Limb (tissue), 2 donors: ENCODE measurements around the gene DIO1.

ENCODE experiments used
- DNase-seq, 2 donors: peaks; one replicate each; pipeline ENCODE4 v3.0.0-alpha.2; 2016; ENCODE audit errors: extremely low spot score in 2 of 2

The DIO1 gene

DNA sequence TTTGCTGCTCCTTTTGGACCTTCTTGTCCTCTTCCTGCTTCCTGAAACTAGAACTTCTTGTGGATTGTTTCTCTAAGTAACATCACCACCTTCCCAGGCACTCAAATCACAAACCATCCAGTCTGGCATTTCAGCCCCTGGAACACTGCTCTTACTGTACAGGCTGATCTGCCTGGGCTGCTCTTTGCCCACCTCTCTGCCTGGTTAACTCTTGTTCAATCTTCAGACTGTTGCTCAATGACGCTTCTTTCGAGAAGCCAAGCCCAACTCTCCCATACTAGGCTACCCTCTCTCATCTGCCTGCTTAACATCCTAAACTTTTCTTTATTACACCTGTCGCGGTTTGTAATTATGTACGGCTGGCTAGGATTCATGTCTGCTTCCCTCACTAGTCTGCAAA is 657 bp downstream of the DIO1 start:
- no peak for DNase-seq

DNA sequence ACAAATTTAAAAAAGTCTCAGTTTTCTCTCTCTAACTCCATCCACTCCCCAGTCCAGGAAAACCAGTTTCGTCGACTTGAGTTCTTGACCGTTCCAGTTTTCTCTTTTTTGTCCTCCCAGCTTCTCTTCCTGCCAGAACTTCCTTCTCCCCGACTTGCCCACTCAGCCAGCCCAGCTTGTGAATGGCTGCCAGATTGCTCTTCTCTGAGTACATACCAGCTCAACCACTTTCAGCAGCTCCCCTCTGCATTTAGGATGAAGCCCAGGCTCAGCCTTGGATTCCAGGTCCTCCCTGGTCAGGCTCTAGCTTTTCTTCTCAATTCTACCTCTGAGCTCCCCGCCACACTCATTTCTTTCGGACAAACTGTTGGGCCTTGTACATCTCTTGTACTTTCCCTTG is 1.4 kb downstream of the DIO1 start:
- DNase-seq: no peak

DNA sequence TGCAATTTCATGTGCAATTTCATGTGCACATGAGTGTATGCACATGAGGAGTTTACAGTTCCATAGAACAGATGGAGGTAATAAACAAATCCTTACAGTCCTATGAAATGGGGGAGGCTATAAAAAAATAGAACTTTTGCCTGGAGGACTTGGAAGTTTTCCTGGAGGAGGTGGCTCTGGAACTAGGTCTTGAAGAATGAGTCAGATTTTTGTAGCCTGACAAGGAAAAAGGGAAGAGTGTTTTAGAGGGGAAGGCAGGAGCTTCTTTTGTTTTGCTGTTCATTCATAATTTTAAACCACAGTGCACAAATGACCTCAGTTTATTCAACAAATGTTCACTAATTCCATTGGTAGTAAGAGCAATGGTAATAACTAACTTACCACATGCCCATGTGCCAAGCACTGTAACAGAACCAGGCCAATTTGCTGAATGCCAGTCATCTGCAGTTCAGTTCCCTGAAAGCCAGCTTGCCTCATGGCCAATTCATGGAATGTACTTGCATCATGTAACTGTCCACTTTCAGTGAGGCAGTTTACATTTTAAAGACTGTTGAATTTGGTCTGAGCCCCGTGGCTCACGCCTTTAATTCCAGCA is 2.7 kb downstream of the DIO1 start:
- peak in 1 of 2 donors; percentile 29 for DNase-seq

DNA sequence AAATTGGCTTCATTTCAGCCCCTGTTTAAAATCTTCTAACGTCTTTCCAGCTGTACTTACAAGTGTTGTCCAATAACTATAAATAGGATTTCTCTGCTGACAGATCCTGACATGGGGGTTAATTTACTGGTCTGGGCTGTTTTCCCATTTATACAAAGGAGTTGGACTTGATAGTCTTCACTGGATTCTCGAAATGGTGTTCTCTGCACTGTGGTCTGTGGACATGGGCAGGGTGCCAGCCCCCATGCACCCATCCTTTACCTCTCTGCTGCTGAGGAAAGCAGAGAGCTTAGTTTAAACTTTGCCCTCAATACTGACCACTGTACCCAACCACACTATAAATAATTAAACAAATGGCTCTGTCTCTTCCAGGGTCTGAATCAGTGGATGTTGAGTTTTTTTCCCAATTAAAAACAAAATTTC is 5.2 kb downstream of the DIO1 start:
- DNase-seq: peak; percentile 60

DNA sequence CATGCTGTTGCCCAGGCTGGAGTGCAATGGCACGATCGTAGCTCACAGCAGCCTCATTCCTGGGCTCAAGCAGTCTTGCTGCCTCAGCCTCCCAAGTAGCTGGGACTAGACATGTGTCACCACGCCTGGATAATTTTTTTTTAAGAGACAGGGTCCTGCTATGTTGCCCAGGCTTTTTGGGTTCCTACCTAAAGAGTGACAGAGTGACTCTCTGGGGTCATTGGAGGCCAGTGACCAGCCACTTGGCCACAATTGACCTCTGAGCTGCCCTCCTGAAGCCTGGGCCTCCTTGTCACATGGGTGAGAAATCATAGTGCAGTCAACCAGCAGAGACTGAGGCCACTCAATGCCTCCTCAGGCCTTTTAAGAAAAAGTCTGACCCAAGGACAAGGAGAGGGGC is 5.7 kb downstream of the DIO1 start:
- no peak for DNase-seq

DNA sequence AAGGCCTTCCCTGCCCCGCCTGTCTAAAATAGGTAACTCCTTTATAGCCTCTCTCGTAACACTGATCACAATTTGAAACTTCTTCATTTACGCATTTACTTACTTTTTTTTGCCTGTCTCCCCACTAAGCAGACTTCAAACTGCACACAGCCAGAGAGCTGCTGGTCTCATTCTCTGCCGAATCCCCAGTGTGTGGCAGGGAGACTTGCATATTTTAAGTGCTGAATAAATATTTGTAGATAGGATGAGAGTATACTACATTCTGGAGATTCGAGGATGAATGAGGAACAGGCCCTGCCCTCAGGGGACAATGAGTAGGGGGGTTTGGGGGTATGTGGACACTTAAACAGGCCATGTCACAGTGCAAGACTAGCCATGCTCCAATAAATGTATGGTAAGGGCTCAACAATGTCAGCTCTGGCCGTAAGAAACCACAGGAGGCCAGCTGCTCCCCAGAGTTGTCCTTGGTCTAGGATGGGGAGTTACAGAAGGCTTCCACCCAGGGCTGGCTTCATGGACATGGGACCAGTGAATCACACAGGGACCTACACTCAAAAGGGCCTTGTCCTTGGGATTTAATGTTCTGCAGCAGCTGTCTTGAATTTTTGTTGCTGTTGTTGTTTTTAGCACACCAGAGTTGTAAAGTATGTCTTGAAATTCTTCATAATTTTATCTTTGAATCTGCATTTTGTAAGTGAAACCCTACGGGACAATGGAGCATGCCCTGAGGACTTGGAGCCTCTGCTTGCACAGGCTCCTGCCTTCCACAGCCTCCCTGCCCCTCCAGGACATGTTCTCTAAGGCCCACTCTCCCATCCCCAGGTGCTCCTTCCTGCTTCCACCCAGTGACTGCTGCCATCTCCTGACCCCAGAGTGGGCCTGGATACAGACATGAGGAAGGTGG is 8.5 kb downstream of the DIO1 start:
- no peak for DNase-seq

DNA sequence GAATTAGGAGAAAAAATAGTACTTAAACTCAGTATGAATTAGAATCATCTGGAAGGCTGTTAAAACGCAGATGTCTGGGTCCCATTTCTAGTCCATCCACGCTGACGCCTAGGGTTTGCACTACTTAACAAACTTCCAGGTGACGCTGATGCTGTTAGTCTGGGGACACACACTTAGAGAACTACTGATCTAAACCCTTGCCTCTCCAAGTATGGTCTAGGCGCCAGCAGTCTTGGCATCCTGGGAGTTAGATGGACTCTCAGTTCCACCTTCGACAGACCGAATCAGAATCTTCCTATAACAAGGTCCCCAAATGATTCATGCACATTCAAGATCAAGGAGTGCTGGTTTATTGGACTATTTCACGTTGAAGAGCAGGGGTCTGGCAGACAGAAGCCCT is 11.5 kb downstream of the DIO1 start:
- DNase-seq: no peak

DNA sequence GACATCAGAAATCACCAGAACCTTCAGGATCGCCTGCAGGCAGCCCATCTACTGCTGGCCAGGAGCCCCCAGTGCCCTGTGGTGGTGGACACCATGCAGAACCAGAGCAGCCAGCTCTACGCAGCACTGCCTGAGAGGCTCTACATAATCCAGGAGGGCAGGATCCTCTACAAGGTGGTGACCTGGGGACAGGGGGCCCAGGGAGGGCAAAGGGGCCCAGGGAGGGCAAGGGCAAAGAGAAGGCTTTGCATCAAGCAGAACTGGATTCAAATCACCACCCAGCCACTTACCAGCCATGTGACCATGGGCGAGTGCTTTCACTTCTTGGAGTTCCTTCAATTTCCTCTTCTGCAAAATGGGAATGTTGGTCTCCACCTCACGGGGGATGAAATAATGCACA is 12.1 kb downstream of the DIO1 start:
- no peak for DNase-seq

DNA sequence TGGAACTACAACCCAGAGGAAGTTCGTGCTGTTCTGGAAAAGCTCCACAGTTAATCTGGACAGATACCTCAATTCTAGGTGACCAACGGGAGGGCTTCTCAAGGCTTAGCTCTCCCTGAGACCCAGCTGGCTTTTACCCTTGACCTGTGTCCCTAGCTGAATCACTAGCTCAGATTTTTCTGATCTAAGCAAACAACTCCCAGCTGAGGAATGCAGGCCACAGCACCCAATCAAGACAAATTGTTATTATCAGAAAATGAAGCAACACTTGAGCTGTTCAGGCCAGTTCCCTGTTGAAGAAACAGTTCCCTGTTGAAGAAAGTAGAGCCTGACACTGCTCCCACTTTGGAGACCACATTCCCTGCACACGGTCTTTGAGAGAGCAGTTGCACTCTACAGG is 16.0 kb downstream of the DIO1 start:
- DNase-seq: no peak

DNA sequence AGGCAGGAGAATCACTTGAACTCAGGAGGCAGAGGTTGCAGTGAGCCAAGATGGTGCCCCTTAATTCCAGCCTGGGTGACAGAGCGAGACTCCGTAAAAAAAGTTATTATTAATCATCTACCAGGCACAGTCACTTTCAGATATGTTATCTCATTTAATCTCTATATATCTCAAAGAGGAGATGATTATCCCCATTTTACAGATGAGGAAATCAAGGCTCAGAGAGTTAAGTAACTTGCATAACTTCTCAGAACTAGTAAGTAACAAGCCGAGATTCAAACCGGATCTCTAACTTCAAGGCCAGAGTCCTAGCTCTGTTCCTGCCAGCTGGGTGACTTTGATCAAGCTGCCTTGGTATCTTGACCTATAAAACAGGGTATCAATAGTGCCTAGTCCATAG is 17.5 kb downstream of the DIO1 start:
- no peak for DNase-seq

DNA sequence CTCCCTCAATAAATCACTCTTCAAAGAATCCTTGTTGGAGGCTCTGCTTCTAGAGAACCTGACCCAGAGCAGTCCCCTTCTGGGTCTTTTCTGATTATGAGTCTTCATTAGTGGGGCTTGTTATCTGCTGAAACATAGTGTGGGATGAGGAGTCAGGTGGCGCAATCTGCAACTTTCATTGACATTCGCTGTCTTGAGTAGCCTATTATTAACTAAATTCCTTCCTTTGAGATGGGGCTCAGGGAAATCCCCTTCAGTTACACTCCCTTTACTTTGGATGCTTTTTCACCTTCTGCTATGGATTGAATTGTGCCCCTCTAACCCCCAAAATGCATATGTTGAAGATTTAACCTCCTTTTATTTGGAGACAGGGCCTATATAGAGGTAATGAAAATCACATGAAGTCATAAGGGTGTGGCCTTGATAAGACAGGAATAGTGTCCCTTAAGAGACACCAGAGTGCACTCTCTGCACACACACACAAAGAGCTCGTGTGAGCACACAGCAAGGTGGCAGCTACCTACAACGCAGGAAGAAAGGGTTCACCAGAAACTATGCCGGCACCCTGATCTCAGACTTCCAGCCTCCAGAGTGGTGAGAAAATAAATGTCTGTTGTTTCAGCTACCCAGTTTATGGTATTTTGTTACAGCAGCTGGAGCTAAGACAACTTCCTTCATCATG is 19.5 kb downstream of the DIO1 start:
- DNase-seq: no peak

DNA sequence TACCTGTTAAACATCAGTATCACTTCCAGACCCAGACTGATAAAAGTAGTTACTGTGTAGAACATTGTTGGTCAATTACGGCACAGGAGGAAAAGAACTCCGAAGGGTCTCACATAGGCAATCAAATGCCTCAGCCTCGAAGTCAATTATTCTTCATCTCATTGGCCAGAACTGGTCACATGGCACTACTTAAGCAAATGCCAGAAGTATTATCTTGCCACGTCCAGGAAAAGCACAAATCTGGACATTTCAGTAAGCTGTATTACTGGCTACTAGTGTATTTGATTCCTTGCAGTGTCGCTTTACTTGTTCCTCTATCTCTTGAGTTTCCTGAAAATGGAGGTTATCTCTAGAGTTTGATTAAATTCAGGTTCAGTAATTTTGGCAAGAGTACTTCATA is 24.4 kb downstream of the DIO1 start:
- DNase-seq: no peak

DNA sequence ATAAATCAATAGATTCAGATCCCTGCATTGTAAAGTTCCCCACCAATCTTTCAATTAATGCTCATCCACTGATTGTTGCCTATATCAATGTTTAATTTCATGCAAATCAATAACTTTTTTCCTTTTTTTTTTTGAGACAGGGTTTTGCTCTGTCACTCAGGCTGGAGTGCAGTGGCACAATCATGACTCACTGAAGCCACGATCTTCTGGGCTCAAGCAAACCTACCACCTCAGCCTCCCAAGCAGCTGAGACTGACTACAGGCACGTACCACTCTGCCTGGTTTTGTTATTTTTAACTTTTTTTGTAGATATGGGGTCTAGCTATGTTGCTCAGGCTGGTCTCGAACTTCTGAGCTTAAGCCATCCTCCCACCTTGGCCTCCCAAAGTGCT is 25.7 kb downstream of the DIO1 start:
- no peak for DNase-seq

DNA sequence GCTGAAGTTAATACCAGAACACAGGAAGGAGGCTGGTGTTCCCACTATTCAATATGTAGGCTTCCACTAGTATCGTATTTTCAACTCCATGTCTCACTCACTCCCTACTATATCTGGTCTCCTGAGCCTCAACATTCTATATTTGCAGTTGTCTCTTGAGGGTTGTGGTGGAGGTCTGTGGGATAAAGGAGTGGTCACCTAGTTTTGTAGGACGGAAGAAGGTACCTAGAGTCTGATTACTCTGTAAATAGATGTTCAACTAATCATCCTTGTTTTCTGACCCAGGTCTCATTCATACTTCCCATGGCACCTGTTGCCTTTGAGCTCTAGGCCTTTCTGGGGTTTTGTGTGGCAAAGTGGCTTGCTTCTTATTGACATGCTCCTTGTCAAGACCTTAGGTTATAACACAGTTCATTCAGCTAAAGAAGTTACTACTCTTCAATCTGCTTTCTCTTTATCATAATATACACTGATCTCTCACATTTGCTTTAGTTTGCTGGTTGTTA is 33.4 kb downstream of the DIO1 start:
- DNase-seq: no peak

DNA sequence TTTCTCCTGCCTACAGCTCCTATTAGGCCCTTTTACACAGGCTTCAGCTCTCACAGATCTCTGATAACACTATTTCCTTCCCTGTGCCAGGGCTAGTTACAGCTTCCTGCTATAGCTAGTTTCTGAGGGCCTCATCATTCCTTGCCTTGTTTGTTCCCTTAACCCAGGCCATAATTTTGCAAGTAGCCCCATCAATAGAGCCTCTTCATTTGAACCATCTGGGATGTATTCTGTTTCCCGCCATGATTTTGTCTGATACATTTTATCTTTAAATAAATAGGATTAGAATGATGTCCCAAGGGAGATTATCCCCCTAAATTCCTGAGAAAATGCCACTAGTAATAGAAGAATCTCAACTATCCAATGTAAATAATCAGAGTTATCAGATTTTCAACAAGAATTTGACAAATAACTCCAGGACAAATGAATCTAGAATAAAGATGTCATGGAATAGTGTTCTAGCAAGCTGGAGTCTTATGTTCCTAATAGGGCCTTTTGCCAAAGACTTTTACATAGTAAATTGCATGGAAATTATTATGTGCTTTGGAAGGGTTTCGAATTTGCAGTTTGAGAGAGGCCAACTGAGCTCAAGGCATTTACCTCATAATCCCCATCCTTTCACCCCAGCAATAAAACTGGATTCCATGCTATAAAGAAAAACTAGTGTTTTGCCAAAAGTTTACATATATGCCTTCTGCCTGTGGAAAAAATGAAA is 35.4 kb downstream of the DIO1 start:
- DNase-seq: peak in 1 of 2 donors; percentile 65

DNA sequence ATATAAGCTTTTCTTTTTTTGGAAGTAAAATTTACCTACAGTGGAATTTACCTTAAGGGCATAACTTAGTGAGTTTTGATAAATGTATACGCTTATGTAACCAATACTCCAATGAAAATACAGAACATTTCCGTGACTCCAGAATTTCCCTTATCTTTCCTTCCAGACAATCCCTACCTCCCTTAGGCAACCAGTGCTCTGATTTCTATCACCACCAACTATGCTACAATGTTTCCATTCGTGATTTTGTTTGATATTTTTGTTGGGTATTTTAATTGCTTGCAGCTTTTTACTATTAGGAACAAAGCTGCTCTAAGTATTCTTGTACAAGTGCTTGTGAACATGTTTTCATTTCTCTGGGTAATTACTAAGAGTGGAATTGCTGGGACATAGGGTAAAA is 36.9 kb downstream of the DIO1 start:
- no peak for DNase-seq

DNA sequence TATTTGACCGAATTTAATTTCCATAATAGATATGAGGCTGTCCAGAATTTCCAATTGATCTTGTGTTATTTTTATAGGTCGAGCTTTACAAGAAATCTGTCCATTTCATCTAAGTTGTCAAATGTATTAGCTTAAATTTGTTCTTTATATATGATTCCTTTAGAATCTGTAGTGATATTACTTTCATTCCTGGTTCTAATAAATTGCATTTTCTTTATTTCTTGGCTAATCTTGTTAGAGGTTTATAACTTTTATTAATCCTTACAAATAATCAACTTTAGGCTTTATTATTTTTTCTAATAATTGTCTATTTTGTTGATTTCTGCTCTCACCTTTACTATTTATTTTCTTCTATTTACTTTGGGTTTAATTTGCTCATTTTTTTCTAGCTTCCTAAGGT is 37.5 kb downstream of the DIO1 start:
- no peak for DNase-seq

DNA sequence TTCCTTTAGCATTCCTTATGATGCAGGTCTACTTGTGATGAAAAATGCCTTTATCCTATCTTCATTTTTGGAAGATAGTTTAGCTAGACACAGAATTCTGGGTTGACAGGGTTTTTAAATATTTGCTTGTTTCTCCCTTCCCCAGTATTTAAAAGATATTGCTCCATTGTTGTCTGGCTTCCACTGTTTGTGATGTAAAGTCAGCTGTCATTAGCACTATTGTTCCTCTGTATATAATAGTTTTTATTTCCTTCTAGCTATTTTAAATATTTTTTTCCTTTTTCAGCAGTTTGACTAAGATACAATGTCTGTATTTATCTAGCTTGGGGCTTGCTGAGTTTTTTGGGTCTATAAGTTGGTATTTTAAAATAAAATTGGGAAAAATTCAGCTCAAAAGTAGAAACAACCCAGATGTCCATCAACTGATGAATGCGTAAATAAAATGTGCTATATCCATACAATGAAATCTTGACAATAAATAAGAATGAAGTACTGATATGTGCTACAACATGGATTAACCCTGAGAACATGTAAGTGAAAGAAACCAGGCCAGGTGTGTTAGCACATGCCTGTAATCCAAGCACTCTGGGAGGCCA is 40.3 kb downstream of the DIO1 start:
- no peak for DNase-seq

DNA sequence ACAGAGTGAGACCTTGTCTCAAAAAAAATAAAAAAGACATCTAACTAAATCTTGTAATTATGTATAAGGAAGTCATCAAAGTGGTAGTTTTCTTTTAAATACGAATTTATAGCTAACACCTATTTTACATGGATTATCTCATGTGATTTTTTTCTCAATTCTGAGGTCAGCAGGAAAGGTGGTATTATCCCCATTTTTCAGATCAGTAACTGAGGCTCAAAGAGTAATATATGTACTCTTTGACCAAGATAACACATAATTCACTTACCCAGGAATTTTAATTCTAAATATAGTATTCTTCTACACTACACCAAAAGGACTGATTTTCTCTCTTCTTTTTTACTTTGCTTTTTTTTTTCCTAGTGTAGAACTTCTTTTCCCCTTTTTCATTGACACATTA is 42.4 kb downstream of the DIO1 start:
- no peak for DNase-seq

DNA sequence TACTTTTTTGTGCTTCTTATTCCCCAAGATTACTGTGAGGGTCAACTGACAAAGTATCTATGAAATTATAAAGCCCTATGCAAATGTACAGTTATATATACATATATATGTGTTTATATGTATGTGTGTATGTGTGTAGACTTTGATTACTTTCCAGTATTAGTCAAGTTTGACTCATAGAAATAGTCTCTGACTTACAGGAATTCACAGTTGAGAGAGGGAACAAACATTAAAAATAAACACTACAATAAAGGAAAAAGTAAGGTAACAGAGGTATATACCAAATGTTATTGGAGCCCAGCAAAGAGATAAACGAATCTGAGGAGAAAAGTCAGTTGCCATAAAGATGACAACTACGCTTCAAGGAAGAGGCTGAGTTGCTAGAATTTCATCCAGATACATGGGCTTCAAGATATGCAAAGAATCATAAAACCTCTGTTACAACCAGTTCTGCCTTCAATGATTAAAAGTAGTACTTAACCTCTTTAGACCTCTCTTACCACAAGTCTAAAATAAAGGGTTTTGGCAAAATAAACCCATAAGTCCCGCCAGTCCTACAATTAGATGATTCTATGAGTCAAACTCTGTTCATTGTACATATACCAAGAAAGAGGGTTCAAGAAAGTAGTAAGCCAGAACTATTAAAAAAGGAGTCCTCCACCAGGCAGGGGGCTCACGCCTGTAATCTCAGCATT is 44.3 kb downstream of the DIO1 start:
- no peak for DNase-seq
